HepG2 (cell line): ENCODE data around the gene CDK5RAP2. TPM values are rescaled to one million over a fixed set of nuclear protein-coding genes. Genes with fewer than 3 reads are reported as not detected.

Experiments used
- EED ChIP-seq: sonication (generic); formaldehyde crosslinking; IDR thresholded peaks from 2 replicates; pipeline ENCODE4 v1.5.0; 2020; ENCODE audit warnings: mild to moderate bottlenecking, missing genetic modification reagents
- KLF6 ChIP-seq: IDR thresholded peaks from 2 replicates; pipeline ENCODE4 v1.8.0; 2016; ENCODE audit warnings: missing biosample characterization, missing genetic modification reagents
- MAFK ChIP-seq, 2 experiments: IDR thresholded peaks in 1 of 2; conservative IDR thresholded peaks in 1 of 2; 2 replicates each; pipeline ENCODE4 v1.6.1; 2011; ENCODE audit warnings: improper control_type of control experiment in 2 of 2, low read length in 2 of 2
- PRPF4 ChIP-seq: fragments of 200-400 bp; formaldehyde crosslinking; IDR thresholded peaks from 2 replicates; pipeline ENCODE4 v1.6.1; 2016; ENCODE audit warnings: low read length, low read depth; ENCODE audit not compliant: poor library complexity, severe bottlenecking
- RFX1 ChIP-seq: fragments of 450-650 bp; IDR thresholded peaks from 2 replicates; pipeline ENCODE4 v1.6.1; 2017
- SIX4 ChIP-seq: sonication (generic); formaldehyde crosslinking; IDR thresholded peaks from 2 replicates; pipeline ENCODE4 v1.4.0; 2020; ENCODE audit warnings: missing genetic modification reagents
- SMC3 ChIP-seq: IDR thresholded peaks from 2 replicates; pipeline ENCODE4 v1.6.1; 2011; ENCODE audit warnings: low read length, improper control_type of control experiment
- YEATS4 ChIP-seq: sonication (generic); formaldehyde crosslinking; IDR thresholded peaks from 2 replicates; pipeline ENCODE4 v1.4.0; 2020; ENCODE audit warnings: missing genetic modification reagents, borderline replicate concordance
- ZBTB3 ChIP-seq: sonication (generic); formaldehyde crosslinking; IDR thresholded peaks from 2 replicates; pipeline ENCODE4 v1.4.0; 2020; ENCODE audit warnings: low read depth, mild to moderate bottlenecking, moderate library complexity, missing genetic modification reagents, borderline replicate concordance
- ZFP90 ChIP-seq: sonication (generic); formaldehyde crosslinking; IDR thresholded peaks from 2 replicates; pipeline ENCODE4 v1.8.0; 2022; ENCODE audit warnings: missing genetic modification reagents, mild to moderate bottlenecking, inconsistent platforms, borderline replicate concordance
- ZNF234 ChIP-seq: sonication (generic); formaldehyde crosslinking; conservative IDR thresholded peaks from 2 replicates; pipeline ENCODE4 v1.5.1; 2020; ENCODE audit warnings: mild to moderate bottlenecking, missing genetic modification reagents
- ZNF235 ChIP-seq: sonication (generic); formaldehyde crosslinking; IDR thresholded peaks from 2 replicates; pipeline ENCODE4 v1.8.1; 2023; ENCODE audit warnings: mild to moderate bottlenecking, missing genetic modification reagents, borderline replicate concordance
- ZNF564 ChIP-seq: sonication (generic); formaldehyde crosslinking; IDR thresholded peaks from 2 replicates; pipeline ENCODE4 v1.8.1; 2023; ENCODE audit warnings: mild to moderate bottlenecking, missing genetic modification reagents
- ZNF607 ChIP-seq: sonication (generic); formaldehyde crosslinking; IDR thresholded peaks from 2 replicates; pipeline ENCODE4 v1.5.1; 2020; ENCODE audit warnings: missing genetic modification reagents, mild to moderate bottlenecking, borderline replicate concordance
- ZNF652 ChIP-seq: IDR thresholded peaks from 2 replicates; pipeline ENCODE4 v1.6.1; 2016; ENCODE audit warnings: low read depth, borderline replicate concordance
- ZNF660 ChIP-seq: sonication (generic); formaldehyde crosslinking; IDR thresholded peaks from 2 replicates; pipeline ENCODE4 v1.5.1; 2020; ENCODE audit warnings: mild to moderate bottlenecking, low read depth, missing genetic modification reagents, borderline replicate concordance
- polyA plus RNA-seq, 8 experiments: library from polyadenylated mRNA; depleted of rRNA in 3 of 8; stranded (reverse) in 7 of 8; unstranded in 1 of 8; fragments of >200 nt; fragmentation: Illumina TruSeq in 4 of 8; extraction: Trizol in 4 of 8; gene quantifications; 2 replicates each; pipeline versions ENCODE4 v1.2.1 to v1.2.3, GENCODE V29; 2011 to 2016; ENCODE audit warnings: low read depth in 4 of 8, missing spikeins in 1 of 8, mixed read lengths in 1 of 8; ENCODE audit not compliant: insufficient read depth in 1 of 8
- total RNA-seq, 5 experiments: library from RNA; depleted of rRNA; stranded (reverse); fragments of >200 nt; fragmentation: Illumina TruSeq; extraction: Trizol; gene quantifications; 2 replicates each; pipeline ENCODE4 v1.2.3, GENCODE V29; 2016; ENCODE audit warnings: low read depth in 1 of 5
- TF ChIP-seq, protein P1 (sequence below): IDR thresholded peaks from 2 replicates; pipeline ENCODE4 v1.6.1; 2018; ENCODE audit warnings: missing genetic modification reagents, mild to moderate bottlenecking, missing compliant biosample characterization
- TF ChIP-seq, protein P2 (sequence below): sonication (generic); formaldehyde crosslinking; IDR thresholded peaks from 2 replicates; pipeline ENCODE4 v1.4.0; 2020; ENCODE audit warnings: missing genetic modification reagents
- TF ChIP-seq, protein P3 (sequence below): sonication (generic); formaldehyde crosslinking; IDR thresholded peaks from 2 replicates; pipeline ENCODE4 v1.4.0; 2020; ENCODE audit warnings: missing genetic modification reagents, borderline replicate concordance
- TF ChIP-seq, protein P4 (sequence below): sonication (generic); formaldehyde crosslinking; IDR thresholded peaks from 2 replicates; pipeline ENCODE4 v1.4.0; 2020; ENCODE audit warnings: missing genetic modification reagents
- TF ChIP-seq, protein P5 (sequence below): sonication (generic); formaldehyde crosslinking; IDR thresholded peaks from 2 replicates; pipeline ENCODE4 v1.4.0; 2020; ENCODE audit warnings: mild to moderate bottlenecking, missing genetic modification reagents

The CDK5RAP2 gene
- total and polyA plus RNA-seq, 2 of the 13 experiments (the other 11 are each of a cell fraction or from before 2014, with no cell fraction given) = 31.8 to 42.2 TPM

DNA sequence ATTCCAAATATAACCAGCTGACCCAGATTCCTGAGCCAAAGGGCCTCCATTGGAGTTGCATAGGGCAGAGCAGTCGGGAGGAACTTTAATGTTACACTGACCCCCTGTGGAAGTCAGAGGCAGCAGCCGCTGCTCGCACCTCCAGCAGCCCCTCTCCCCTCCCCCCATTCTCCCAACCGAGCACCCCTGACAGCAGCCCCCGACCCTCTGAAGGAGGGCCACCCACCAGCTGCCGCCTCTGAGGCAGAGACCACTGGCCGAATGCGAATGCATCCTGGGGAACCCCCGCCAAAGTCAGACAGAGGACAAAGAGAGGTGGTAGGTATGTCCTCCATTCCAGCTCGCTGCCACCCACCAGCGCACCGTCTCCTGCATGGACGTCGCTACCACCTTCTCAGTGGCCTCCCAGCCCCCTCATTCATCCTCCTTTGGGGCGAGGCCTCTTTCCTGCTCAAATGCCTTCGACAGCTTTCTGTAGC, 231.0 kb downstream of the CDK5RAP2 start (continued):
- TF ChIP-seq, protein P1, sequence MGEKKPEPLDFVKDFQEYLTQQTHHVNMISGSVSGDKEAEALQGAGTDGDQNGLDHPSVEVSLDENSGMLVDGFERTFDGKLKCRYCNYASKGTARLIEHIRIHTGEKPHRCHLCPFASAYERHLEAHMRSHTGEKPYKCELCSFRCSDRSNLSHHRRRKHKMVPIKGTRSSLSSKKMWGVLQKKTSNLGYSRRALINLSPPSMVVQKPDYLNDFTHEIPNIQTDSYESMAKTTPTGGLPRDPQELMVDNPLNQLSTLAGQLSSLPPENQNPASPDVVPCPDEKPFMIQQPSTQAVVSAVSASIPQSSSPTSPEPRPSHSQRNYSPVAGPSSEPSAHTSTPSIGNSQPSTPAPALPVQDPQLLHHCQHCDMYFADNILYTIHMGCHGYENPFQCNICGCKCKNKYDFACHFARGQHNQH (CRISPR knock-in tag) = no peak
- TF ChIP-seq RFX1 (no peak), YEATS4 (CRISPR knock-in tag) (no peak), KLF6 (no peak), ZNF607 (CRISPR knock-in tag) (no peak), SMC3 (peak; percentile 66), SIX4 (CRISPR knock-in tag) (no peak), PRPF4 (no peak), ZNF660 (CRISPR knock-in tag) (no peak), MAFK (conservative IDR thresholded peaks at IDR 0.05 in 1 of 2, IDR thresholded peaks at IDR 0.05 in 1 of 2; ENCODE audit: low read length in 2 of 2) (no peak), ZNF234 (CRISPR knock-in tag) (no peak), ZNF564 (no peak), ZBTB3 (CRISPR knock-in tag) (no peak), ZNF235 (CRISPR knock-in tag) (no peak), ZFP90 (CRISPR knock-in tag) (no peak), ZNF652 (no peak), EED (CRISPR knock-in tag) (no peak)
- TF ChIP-seq, protein P2, sequence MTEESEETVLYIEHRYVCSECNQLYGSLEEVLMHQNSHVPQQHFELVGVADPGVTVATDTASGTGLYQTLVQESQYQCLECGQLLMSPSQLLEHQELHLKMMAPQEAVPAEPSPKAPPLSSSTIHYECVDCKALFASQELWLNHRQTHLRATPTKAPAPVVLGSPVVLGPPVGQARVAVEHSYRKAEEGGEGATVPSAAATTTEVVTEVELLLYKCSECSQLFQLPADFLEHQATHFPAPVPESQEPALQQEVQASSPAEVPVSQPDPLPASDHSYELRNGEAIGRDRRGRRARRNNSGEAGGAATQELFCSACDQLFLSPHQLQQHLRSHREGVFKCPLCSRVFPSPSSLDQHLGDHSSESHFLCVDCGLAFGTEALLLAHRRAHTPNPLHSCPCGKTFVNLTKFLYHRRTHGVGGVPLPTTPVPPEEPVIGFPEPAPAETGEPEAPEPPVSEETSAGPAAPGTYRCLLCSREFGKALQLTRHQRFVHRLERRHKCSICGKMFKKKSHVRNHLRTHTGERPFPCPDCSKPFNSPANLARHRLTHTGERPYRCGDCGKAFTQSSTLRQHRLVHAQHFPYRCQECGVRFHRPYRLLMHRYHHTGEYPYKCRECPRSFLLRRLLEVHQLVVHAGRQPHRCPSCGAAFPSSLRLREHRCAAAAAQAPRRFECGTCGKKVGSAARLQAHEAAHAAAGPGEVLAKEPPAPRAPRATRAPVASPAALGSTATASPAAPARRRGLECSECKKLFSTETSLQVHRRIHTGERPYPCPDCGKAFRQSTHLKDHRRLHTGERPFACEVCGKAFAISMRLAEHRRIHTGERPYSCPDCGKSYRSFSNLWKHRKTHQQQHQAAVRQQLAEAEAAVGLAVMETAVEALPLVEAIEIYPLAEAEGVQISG (CRISPR knock-in tag) = 0 out of 2 replicates have a peak, but pooled peaks have one; percentile 20
- TF ChIP-seq, protein P3, sequence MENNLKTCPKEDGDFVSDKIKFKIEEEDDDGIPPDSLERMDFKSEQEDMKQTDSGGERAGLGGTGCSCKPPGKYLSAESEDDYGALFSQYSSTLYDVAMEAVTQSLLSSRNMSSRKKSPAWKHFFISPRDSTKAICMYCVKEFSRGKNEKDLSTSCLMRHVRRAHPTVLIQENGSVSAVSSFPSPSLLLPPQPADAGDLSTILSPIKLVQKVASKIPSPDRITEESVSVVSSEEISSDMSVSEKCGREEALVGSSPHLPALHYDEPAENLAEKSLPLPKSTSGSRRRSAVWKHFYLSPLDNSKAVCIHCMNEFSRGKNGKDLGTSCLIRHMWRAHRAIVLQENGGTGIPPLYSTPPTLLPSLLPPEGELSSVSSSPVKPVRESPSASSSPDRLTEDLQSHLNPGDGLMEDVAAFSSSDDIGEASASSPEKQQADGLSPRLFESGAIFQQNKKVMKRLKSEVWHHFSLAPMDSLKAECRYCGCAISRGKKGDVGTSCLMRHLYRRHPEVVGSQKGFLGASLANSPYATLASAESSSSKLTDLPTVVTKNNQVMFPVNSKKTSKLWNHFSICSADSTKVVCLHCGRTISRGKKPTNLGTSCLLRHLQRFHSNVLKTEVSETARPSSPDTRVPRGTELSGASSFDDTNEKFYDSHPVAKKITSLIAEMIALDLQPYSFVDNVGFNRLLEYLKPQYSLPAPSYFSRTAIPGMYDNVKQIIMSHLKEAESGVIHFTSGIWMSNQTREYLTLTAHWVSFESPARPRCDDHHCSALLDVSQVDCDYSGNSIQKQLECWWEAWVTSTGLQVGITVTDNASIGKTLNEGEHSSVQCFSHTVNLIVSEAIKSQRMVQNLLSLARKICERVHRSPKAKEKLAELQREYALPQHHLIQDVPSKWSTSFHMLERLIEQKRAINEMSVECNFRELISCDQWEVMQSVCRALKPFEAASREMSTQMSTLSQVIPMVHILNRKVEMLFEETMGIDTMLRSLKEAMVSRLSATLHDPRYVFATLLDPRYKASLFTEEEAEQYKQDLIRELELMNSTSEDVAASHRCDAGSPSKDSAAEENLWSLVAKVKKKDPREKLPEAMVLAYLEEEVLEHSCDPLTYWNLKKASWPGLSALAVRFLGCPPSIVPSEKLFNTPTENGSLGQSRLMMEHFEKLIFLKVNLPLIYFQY (CRISPR knock-in tag) = no peak
- TF ChIP-seq, protein P4, sequence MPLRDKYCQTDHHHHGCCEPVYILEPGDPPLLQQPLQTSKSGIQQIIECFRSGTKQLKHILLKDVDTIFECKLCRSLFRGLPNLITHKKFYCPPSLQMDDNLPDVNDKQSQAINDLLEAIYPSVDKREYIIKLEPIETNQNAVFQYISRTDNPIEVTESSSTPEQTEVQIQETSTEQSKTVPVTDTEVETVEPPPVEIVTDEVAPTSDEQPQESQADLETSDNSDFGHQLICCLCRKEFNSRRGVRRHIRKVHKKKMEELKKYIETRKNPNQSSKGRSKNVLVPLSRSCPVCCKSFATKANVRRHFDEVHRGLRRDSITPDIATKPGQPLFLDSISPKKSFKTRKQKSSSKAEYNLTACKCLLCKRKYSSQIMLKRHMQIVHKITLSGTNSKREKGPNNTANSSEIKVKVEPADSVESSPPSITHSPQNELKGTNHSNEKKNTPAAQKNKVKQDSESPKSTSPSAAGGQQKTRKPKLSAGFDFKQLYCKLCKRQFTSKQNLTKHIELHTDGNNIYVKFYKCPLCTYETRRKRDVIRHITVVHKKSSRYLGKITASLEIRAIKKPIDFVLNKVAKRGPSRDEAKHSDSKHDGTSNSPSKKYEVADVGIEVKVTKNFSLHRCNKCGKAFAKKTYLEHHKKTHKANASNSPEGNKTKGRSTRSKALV (CRISPR knock-in tag) = no peak
- TF ChIP-seq, protein P5, sequence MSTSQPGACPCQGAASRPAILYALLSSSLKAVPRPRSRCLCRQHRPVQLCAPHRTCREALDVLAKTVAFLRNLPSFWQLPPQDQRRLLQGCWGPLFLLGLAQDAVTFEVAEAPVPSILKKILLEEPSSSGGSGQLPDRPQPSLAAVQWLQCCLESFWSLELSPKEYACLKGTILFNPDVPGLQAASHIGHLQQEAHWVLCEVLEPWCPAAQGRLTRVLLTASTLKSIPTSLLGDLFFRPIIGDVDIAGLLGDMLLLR (CRISPR knock-in tag) = no peak
